ENCODE results near the gene NRXN2. TPM values are rescaled to one million over a fixed set of nuclear protein-coding genes. Genes with fewer than 3 reads are reported as not detected.

NRXN2 gene
- polyA plus RNA-seq, 1 experiment, result 0.20 TPM

DNA sequence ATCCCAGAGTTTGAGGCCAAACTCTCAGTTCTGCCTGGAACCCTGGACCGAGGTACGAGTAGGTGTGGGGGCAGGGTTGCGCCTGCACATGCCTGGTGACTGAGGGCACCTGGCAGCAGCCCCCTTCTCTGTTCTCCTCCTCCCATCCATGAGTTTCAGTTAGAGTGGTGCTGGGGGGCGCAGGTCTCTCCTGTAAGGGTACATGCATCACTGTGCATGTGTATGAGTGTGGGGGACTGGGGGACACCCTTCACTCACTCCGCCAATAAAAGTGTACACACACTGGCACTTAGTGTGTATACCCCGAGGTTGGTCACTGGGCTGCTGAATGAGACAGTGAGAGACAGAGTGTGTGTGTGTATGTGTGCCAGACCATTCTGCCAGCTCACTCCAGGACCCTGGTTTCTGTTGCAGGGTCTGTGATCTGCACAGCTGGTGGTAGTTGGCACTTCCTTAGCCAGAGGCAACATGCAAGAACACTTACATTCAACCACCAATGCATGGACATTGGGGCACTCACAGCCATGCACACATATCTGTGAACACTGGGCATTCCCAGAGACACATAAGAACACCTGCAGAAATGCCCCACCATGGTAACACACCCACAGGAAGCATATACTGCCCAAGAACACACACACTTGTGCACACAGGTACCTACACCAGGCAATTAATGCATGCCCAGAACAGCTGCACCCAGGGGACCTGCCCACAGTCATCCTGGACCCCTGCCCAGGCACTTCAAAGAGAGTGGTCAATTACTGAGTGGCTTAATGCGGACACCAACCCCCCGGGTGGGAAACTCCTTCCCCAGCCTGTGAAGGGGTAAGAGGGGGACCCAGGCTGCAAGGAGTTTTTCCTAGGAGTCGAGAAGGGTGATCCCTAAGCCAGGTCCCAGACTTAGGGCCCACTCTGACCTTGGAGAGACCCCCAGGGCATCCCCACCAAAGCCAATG, 1.2 kb upstream of the NRXN2 start:
- ChIA-PET POLR2A (no interaction called here), CTCF (interaction anchor here (1.0 kb wide), 1 partner anchor 23 kb away, joined by 4 read pairs; no protein-coding TSS in a partner anchor)
- TF ChIP-seq, protein P1, sequence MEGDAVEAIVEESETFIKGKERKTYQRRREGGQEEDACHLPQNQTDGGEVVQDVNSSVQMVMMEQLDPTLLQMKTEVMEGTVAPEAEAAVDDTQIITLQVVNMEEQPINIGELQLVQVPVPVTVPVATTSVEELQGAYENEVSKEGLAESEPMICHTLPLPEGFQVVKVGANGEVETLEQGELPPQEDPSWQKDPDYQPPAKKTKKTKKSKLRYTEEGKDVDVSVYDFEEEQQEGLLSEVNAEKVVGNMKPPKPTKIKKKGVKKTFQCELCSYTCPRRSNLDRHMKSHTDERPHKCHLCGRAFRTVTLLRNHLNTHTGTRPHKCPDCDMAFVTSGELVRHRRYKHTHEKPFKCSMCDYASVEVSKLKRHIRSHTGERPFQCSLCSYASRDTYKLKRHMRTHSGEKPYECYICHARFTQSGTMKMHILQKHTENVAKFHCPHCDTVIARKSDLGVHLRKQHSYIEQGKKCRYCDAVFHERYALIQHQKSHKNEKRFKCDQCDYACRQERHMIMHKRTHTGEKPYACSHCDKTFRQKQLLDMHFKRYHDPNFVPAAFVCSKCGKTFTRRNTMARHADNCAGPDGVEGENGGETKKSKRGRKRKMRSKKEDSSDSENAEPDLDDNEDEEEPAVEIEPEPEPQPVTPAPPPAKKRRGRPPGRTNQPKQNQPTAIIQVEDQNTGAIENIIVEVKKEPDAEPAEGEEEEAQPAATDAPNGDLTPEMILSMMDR (IDR thresholded peaks at IDR 0.05; ENCODE audit: insufficient read depth, low read depth, low read length), result no peak
- Histone ChIP-seq H3K4me3 (ENCODE audit: low read depth, low read length) (no peak overlapping the region), H3K36me3 (ENCODE audit: control insufficient read depth, insufficient read depth, low read length) (no peaks in the 10 kb centered on the region), H3K27me3 (ENCODE audit: control insufficient read depth, insufficient read depth, low read length) (peaks cover 31% of the 10 kb centered on the region)
- DNase-seq (ENCODE audit: low read depth), result no peak

DNA sequence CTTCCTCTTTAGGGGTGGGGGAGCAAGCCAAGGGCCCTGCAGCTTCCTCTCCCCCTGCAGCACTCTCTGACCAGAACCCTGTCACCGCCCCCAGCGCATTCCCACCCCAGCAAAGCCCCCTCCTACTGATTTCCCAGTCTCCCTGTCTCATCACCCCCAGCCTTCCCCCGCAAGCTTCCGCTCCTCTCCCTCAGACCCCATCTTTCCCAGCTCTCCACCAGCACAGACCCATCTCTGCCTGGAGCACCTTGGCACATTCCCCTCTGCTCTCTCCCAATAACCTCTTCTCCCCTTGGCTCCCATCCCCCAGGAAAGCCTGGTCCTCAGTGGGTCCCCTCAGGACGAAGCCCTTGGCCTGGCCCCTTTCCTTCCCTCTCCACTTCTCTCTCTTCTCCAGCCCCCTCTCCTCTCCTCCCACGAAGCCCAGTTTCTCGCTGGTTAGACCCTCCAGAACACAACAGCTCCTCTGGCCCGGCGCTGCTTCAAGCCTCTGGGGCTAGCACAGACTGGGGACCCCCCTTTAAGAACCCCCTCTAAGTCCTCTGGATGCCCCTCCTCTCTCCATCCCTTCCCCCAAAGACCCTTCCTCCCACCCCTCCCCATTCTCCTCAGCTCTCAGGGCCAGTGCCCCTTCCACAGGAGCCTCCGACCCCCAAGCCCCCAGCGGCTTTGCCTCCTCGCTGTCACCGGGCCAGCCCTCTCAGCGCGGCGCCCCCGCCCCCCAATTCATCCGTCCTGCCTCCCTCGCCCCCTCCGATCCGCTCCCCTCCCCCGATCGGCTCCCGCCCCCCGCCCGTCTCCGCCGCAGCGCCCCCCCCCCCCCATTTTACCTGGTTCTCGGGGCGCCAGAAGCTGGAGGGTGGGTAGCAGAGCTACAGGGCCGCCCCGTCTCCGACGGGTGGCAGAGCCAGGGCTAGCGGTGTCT, 594 bp downstream of the NRXN2 start:
- H3K36me3 ChIP-seq (ENCODE audit: control insufficient read depth, insufficient read depth, low read length), result no peaks in the 10 kb centered on the region
- peaks cover 45% of the 10 kb centered on the region for H3K27me3 ChIP-seq (ENCODE audit: control insufficient read depth, insufficient read depth, low read length)
- ChIA-PET CTCF (interaction anchor here (0.7 to 1.7 kb wide), 4 partner anchors 17 to 274 kb away, joined by 4 to 12 read pairs (median 4); no protein-coding TSS in a partner anchor), POLR2A (no interaction called here)
- H3K4me3 ChIP-seq (ENCODE audit: low read depth, low read length), result no peak overlapping the region
- TF ChIP-seq, protein P1 (IDR thresholded peaks at IDR 0.05; ENCODE audit: insufficient read depth, low read depth, low read length), result no peak
- no peak for DNase-seq (ENCODE audit: low read depth)

DNA sequence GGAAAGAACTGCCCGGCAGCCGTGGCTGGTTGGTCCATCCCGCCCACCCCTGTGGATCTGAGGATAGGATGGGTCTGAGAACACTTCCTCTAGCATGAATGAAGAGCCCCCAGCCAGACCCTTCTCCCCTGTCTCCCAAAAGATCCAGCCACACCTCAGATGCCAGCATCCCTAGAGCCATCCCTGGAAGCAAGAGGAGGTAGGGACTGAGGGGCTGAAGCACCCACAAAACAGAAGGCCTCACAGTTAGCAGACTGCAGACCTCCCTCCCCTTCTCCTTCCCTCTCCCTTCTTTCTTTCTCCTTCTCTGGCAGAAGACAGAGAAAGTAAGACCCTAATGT, 1.7 kb downstream of the NRXN2 start:
- ChIA-PET POLR2A (no interaction called here), CTCF (interaction anchor here (1.3 to 2.0 kb wide), 3 partner anchors 32 to 68 kb away, joined by 4 to 12 read pairs (median 11); no protein-coding TSS in a partner anchor)
- Histone ChIP-seq H3K27me3 (ENCODE audit: control insufficient read depth, insufficient read depth, low read length) (peaks cover 53% of the 10 kb centered on the region), H3K4me3 (ENCODE audit: low read depth, low read length) (no peak overlapping the region), H3K36me3 (ENCODE audit: control insufficient read depth, insufficient read depth, low read length) (no peaks in the 10 kb centered on the region)
- no peak for DNase-seq (ENCODE audit: low read depth)
- TF ChIP-seq, protein P1 (IDR thresholded peaks at IDR 0.05; ENCODE audit: insufficient read depth, low read depth, low read length), result no peak

DNA sequence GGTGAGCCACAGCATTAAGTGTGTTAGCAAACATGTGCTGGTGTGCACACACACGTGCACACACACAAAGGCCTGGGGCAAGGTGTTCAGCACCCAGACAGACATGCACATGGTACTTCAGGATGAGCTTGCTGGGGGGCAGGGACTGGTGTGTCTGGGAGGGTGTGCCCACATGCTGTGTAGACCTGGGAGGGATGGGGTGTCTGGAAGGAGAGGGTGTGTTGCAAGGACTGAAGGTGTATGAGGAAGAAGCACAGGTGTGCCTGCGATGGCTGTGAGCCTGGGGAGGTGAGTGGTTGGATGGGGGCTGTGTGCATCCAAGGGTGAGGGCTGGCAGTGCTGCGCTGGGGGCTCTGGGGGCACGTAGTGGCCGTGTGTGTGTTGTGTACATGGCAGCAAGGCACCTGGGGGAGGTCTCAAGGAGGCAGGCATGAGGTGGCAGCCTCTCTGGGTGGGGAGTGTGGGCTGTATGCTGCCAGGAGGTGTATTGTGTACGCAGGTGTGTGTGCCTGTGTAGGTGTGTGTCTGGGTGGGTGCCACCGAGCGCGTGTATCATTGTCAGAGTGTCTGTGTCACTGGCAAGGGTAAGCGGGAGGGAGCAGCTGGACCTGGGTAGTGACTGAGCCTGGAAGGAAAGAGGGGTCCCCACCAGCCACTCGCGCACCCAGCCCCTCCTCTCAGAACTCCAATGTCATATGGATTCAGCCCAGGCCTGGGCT, 2.2 kb downstream of the NRXN2 start:
- TF ChIP-seq, protein P1 (IDR thresholded peaks at IDR 0.05; ENCODE audit: insufficient read depth, low read depth, low read length), result no peak
- no peaks in the 10 kb centered on the region for H3K36me3 ChIP-seq (ENCODE audit: control insufficient read depth, insufficient read depth, low read length)
- peaks cover 54% of the 10 kb centered on the region for H3K27me3 ChIP-seq (ENCODE audit: control insufficient read depth, insufficient read depth, low read length)
- no peak overlapping the region for H3K4me3 ChIP-seq (ENCODE audit: low read depth, low read length)
- no peak for DNase-seq (ENCODE audit: low read depth)
- ChIA-PET POLR2A (no interaction called here), CTCF (interaction anchor here (2.0 kb wide), 1 partner anchor 32 kb away, joined by 11 read pairs; no protein-coding TSS in a partner anchor)
